ENCODE results near the gene MERTK.

Gene MERTK

GRCh38 chr2:112077814-112078213, 179.4 kb downstream of the MERTK start:
- no peak for DNase-seq (ENCODE audit: low read depth)

Data from amniotic epithelial cell (primary cell).